NCI-H2171 treated with DMSO at 0.1 percent for 48 hours (cell line): Measurements from ENCODE around the gene HIF1AN.
"Not testable (repeated sequence)": the region's sequence is repeated elsewhere in the genome, so short reads cannot be mapped to it uniquely, and the experiment has no call there.

Experiments
- DNase-seq: peaks from one replicate; lab custom pipeline; 2025; lab: John Stamatoyannopoulos, UW

Gene HIF1AN

DNA sequence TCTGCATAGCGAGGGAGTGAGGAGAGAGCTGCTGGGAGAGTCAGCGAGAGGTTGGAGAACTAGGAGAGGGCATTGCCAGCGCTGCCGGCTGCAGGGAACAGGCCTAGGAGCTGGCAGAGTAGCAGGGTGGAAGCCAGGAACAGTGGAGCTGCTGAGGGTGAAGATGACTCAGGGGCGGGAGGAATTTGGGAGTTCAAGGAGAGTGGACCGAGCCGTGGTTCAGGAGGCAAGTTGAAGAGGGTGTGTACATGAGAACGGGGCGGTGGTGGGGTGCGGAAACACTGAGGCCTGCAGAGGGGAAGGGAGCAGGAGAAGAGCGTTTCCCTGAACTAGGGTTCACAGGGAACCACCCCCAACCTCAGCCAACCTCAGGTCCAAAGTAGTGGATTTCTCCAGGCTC, 31.5 kb downstream of the HIF1AN start:
- no peak for DNase-seq

DNA sequence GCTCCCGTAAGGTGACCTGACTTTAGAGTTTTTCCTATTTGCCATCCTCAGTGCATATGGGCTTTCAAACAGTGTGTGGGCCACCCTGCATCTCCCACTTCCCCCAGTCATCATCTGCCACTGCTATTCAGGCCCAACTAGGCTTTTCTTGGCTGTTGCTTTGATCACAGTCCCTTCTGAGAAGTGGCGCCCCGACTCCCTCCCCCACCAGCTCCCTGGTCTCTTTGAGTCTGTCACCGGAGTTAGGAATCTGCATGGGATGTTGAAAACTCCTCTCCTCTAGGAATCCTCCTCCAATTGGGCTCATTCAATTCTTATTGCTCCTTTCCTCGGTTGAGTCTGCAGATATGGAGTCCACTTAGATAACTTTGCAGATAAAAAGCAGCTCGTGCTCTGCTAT, 32.1 kb downstream of the HIF1AN start:
- no peak for DNase-seq

DNA sequence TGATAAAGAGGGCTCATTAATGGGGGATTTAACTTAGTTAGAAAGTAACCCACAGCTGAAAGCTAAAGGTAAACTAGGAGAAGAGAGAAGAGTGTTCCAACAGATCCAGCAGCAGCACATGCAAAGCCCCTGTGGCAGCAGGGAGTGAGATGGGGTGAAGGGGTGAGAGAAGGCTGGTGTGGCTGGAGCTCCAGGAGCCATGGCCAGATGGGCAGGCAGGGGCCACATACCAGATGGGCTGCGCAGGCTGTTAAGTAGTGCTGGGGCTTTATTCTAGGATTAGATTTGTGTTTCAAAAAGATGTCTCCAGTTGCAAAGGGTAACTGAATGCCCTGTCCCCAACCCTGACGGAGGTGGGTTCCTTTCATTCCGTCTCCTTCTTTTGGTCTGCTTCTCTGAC, 33.2 kb downstream of the HIF1AN start:
- no peak for DNase-seq

DNA sequence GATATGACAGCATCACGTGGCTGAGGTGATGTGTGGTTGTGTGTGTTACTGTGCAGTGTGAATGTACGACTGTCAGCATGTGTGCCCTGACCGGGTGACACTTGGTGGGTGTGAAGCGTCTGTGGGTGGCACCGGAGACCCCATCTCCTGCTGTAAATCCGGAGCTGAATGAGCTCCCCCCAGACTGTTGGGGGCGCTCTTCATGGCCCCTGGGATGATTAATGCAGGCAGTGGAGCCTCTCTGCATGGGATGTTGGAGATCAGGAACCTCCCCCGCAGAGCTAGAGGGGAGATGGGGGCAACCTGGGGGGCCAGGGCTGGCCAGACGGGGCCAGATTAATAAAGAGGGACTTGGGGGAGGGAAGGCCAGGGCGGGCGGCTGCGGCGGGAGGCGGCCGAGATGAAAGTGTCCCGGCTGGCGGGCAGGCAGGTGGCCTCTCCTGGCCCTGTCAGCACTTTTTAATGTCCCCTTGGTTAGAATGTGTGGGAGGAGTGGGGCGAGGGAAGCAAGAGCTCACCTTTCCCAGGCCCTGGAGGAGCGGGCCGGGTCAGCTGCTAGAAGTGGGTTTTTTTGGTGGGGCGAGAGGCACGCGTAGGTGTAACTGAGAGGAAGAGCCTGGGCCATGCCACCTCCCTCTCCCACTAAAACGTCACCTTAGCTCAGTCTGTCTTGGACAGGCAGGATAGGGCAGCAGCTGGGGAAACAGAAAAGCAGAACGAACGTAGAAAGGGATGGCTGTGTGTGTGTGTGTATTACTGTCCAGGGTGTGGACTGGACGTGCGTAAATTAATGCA, 34.1 kb downstream of the HIF1AN start:
- no peak for DNase-seq

DNA sequence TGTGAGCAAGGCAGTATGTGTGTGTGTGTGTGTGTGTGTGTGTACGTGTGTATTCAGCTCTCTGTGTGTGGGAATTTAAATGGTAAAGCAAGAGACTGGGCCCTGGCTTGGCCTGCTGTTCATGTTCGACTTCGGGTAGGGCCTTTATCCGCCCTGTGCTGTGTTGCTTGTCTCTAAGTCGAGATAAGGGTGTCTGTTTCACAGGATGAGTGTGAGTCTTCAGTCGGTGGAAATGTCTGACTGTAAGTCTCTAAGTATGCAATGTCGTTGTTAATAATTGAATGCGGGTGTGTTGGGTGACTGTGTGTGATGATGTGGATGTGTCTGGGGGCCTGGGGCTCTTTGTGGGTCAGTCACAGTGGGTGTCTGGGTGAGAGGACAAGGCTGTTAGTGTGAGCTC, 34.8 kb downstream of the HIF1AN start:
- DNase-seq = no peak

DNA sequence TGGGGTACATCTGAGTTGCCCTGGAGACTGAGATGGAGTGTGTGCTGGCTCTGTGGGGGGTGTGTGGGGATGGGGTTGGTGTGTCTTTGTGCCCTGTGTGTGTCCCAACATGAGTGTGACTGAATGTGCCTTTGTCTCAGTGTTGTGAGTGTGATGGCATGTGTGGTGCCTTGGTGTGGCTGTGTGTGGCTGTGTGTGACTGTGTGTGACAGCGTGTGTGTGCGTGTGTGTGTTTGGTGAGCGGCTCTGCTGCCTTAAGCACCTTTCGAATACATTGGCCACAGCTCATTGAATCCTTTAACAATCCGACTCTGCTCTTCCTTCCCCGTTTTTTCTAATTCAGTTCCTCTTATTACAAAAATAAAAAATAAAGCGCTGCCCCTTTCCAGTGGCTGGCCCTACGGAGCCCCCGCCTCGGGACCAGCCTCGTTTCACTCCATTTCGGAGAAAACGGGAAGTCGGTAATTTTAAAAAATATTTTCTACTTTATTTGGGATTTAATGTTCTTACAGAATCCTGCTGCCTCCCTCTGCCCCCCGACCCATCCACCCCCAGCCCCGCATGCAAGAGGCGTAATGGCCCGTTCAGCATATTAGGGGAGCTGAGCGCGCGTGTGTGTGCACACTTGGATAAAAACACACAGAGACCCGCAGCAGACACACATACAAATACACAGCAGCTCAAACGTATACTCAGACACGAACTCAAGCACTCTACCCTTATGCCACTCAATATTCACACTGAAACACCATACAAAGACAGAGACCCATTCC, 35.5 kb downstream of the HIF1AN start:
- no peak for DNase-seq

DNA sequence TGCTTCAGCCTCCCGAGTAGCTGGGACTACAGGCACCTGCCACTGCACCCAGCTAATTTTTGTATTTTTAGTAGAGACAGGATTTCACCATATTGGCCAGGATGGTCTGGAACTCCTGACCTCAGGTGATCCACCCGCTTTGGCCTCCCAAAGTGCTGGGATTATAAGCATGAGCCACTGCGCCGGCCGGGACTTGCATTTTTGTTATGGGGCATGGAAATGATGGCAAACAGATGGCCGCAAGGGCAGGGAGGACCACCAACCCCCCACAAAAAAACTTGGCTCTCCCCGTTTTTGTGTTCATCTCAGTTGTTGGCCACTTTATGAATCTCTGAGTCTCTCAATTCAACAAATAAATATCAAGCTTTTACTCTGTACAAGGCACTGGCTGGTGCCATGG, 39.4 kb downstream of the HIF1AN start:
- DNase-seq = not testable (repeated sequence)

DNA sequence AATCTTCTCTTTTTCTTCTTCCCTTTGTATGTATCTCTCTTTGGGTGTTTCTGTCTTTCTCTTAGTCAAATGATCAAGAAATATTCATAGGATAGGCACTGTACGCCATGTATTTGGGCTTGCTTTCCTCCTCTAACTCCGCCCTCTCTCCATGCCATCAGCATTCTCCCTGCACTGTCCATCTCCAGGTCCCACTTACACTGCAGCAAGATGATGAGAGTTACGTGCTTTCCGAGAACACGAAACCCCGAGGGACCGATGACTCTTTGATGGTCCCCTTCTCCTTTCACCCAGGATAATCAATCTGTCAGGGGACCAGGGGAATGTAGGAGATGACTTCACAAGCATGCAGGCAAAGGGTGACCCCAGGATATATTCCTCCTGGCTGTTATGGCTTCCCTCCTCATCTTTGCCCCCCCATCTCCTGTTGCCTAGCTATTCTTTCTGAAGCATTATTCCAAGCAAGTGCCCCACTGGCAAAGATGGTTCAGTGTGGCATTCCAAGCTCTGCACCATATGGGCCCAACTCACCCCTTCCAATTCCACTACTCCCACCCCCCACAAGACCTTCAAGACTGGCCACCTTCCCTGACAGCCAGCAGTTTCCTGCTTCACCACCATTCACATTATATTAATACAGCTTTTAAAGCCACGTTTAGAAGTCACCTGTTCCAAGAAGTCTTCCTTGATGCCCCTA, 40.0 kb downstream of the HIF1AN start:
- no peak for DNase-seq

DNA sequence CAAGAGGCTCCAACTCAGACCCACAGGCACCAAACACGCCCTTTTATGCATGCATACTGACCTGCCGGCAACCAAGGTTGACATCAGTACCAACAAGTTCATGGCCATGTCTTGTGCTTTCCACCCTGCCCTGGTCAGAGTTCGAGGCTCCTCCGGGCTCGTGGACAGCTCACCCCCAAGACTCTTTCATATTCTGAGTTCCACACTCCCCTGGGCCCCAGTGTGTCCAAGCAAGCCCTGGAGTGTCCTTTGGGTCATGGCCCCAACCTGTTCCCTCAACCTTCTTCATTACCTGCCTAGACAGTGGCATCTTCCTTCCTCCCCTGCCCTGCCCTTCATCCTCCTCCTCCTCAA, 40.5 kb downstream of the HIF1AN start:
- no peak for DNase-seq

DNA sequence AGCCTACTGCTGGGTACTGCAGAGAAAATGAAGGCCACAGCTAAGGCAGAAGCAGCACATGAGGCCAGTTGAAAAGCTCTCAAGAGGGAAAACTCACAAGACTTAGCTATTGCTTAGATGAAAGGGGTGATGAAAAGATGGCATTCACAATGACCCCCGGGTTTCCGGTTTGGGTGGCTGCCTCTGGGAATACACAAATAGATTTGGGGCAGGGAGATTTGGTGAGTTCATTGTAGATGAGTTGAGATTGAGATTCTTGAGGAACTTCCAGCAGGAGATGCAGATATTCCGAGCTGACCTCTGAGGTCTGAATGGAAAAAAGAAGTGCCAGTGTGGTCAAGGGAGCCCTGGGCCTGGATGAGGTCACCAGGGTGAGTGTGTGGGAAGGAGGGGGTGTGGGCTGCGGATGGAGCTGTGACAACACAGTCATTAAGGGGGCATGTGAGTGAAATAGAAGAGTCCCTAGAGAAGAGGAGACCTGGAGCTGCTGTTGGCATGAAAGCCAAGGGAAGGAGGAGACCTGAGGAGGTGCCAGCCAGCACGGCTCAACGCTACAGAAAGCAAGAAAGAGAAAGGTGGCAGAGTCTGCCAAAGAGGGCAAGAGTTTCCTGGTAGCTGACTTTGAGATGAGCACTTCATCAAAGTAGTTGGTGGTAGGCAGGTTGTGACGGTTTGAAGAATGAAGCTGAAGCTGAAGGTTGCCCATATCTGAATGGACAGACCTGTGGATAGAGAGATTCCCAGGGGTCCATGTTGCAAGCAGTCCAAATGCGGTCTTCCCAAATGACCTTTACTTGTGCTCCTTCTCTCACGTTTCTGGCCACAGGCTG, 43.7 kb downstream of the HIF1AN start:
- DNase-seq = no peak

DNA sequence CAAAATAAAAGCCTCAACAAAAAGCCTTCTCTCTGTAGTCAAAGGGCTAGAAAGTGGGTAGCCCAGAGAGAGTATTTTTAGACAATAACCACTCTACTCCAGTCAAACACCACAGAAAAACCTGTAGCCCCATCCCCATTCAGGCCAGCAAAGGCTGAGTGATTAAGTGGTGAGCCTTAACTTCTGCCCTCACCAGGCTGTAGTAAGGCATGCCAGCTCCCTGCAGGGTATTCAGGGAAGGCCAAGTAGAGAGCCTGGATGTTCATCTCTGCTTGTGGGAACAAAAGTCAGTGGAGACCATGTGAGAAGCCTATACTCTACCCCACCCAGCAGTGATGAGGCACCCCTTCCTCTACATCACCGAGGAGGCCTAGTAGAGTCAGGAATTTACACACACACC, 51.2 kb downstream of the HIF1AN start:
- no peak for DNase-seq

DNA sequence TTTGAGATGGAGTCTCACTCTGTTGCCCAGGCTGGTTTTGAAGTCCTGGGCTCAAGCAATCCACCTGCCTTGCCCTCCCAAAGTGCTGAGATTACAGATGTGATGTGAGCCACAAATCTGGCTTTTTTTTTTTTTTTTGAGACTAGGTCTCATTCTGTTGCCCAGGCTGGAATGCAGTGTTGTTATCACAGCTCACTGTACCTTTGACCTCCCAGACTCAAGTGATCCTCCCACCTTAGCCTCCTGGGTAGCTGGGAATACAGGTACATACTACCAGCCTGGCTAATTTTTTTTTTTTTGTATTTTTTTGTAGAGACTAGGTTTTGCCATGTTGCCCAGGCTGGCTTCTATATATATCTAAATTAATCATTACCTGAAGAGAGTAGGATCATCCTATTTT, 62.4 kb downstream of the HIF1AN start:
- DNase-seq = no peak

DNA sequence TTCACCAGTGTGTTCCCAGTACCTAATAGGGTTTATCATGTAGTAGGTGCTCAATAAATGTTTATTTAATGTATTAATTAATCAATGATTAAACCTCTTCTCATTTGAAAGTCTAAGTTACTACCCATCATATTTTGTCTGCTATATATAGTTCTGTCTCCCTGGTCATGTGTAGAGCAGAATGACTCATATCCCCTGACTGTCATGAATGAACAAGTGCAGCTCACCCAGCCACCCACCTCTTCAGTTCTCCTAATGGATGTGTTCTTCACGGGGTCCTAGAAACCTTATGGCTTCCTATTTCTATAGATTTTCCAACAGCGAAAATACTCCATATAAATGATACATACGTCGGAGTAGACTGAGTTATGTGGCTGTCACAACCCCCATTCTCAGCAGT, 64.5 kb downstream of the HIF1AN start:
- no peak for DNase-seq

DNA sequence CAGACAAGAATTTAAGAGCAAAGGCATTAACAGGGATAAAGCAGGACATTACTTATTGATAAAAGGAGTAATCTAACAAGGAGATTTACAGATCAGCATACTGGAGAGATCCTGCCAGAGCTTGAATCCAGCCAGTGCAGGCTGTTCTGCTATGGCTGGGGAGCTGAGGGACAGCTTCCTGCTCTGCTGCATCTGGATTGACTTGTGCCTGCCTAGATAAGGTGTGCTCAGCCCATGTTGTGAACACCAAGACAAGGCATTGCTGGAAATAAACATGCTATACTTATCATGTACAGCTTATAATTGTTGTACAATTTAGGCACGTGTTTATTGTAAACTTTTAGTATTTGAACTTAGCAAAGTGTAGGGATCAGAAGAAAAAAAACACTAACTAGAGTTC, 71.7 kb downstream of the HIF1AN start:
- DNase-seq = no peak
